ENCODE results near the gene UBE2U.

GRCh38 chr1:64315402-64315801 is 112.0 kb downstream of the UBE2U start:
- TF ChIP-seq CTCF (IDR thresholded peaks at IDR 0.05) (no peak), ZNF121 (CRISPR knock-in tag; IDR thresholded peaks at IDR 0.05) (no peak), RELA (CRISPR knock-in tag; IDR thresholded peaks at IDR 0.05; ENCODE audit: borderline replicate concordance) (no peak), IRF2 (CRISPR knock-in tag; IDR thresholded peaks at IDR 0.05; ENCODE audit: borderline replicate concordance, low read depth) (no peak), FOXP1 (CRISPR knock-in tag; IDR thresholded peaks at IDR 0.05; ENCODE audit: borderline replicate concordance) (no peak)
